ENCODE measurements around the gene COG3. TPM values are rescaled to one million over a fixed set of nuclear protein-coding genes. Genes with fewer than 3 reads are reported as not detected.

COG3 gene
- polyA plus RNA-seq, 1 donor from 2014 or later, result 90.2 TPM

GRCh38 chr13:45492538-45492937 lies 27.8 kb downstream of the COG3 start:
- H2AFZ ChIP-seq (ENCODE audit: low read depth, low read length), result no peak overlapping the region
- no peaks in the 10 kb centered on the region for H3F3A ChIP-seq (ENCODE audit: insufficient read depth, low read length, poor library complexity, severe bottlenecking)
- H3K27ac ChIP-seq (ENCODE audit: low read length), result no peak overlapping the region
- no peaks in the 10 kb centered on the region for H3K27me3 ChIP-seq (ENCODE audit: insufficient read depth, low read depth, low read length)
- TF ChIP-seq MXI1 (conservative IDR thresholded peaks at IDR 0.05; ENCODE audit: poor library complexity, severe bottlenecking) (no peak), RAD21 (conservative IDR thresholded peaks at IDR 0.05) (no peak), POLR2AphosphoS5 (IDR thresholded peaks at IDR 0.05) (no peak), SMC3 (conservative IDR thresholded peaks at IDR 0.05; ENCODE audit: poor library complexity) (no peak), EP300 (conservative IDR thresholded peaks at IDR 0.05; ENCODE audit: poor library complexity, severe bottlenecking) (no peak), TAF1 (IDR thresholded peaks at IDR 0.05; ENCODE audit: low read depth) (no peak), EZH2 (IDR thresholded peaks at IDR 0.05; ENCODE audit: borderline replicate concordance, insufficient read depth, low read length, poor library complexity, severe bottlenecking) (no peak), CTCF (IDR thresholded peaks at IDR 0.05; ENCODE audit: poor library complexity, severe bottlenecking) (no peak), REST (IDR thresholded peaks at IDR 0.05; ENCODE audit: borderline replicate concordance) (no peak)
- no peaks in the 10 kb centered on the region for H3K9me3 ChIP-seq (ENCODE audit: low read length)
- no peaks in the 10 kb centered on the region for H3K79me2 ChIP-seq (replicated peaks; ENCODE audit: insufficient read depth, low read length)
- H3K4me2 ChIP-seq (ENCODE audit: low read length), result no peak overlapping the region
- H3K9me2 ChIP-seq (ENCODE audit: insufficient read depth, low read length), result no peaks in the 10 kb centered on the region
- H3K4me3 ChIP-seq (ENCODE audit: low read length), result no peak overlapping the region
- H4K20me1 ChIP-seq (ENCODE audit: insufficient read depth), result no peaks in the 10 kb centered on the region
- peaks cover 3% of the 10 kb centered on the region for H3K36me3 ChIP-seq (ENCODE audit: insufficient read depth, low read length)
- no peak overlapping the region for H3K9ac ChIP-seq (ENCODE audit: low read length)

GRCh38 chr13:45496942-45497341 lies 32.2 kb downstream of the COG3 start:
- Histone ChIP-seq H2AFZ (ENCODE audit: low read depth, low read length) (no peak overlapping the region), H3K27ac (ENCODE audit: low read length) (no peak overlapping the region), H4K20me1 (ENCODE audit: insufficient read depth) (no peaks in the 10 kb centered on the region), H3K4me2 (ENCODE audit: low read length) (no peak overlapping the region), H3K79me2 (replicated peaks; ENCODE audit: insufficient read depth, low read length) (no peaks in the 10 kb centered on the region), H3K27me3 (ENCODE audit: insufficient read depth, low read depth, low read length) (no peaks in the 10 kb centered on the region), H3K36me3 (ENCODE audit: insufficient read depth, low read length) (peaks cover 13% of the 10 kb centered on the region), H3K4me3 (ENCODE audit: low read length) (no peak overlapping the region), H3K9me2 (ENCODE audit: insufficient read depth, low read length) (no peaks in the 10 kb centered on the region), H3F3A (ENCODE audit: insufficient read depth, low read length, poor library complexity, severe bottlenecking) (no peaks in the 10 kb centered on the region), H3K9me3 (ENCODE audit: low read length) (peaks cover 3% of the 10 kb centered on the region), H3K9ac (ENCODE audit: low read length) (no peak overlapping the region)
- TF ChIP-seq EP300 (conservative IDR thresholded peaks at IDR 0.05; ENCODE audit: poor library complexity, severe bottlenecking) (no peak), SMC3 (conservative IDR thresholded peaks at IDR 0.05; ENCODE audit: poor library complexity) (no peak), REST (IDR thresholded peaks at IDR 0.05; ENCODE audit: borderline replicate concordance) (no peak), MXI1 (conservative IDR thresholded peaks at IDR 0.05; ENCODE audit: poor library complexity, severe bottlenecking) (no peak), RAD21 (conservative IDR thresholded peaks at IDR 0.05) (no peak), EZH2 (IDR thresholded peaks at IDR 0.05; ENCODE audit: borderline replicate concordance, insufficient read depth, low read length, poor library complexity, severe bottlenecking) (no peak), TAF1 (IDR thresholded peaks at IDR 0.05; ENCODE audit: low read depth) (no peak)

Data from neural cell (in vitro differentiated cells).